H1 (cell line): ENCODE results near the gene CDC42EP4. TPM values are rescaled to one million over a fixed set of nuclear protein-coding genes. Genes with fewer than 3 reads are reported as not detected.

Experiments used
- ATF2 ChIP-seq: IDR thresholded peaks from 2 replicates; pipeline ENCODE4 v1.6.1; 2012; ENCODE audit warnings: low read length, inconsistent platforms
- KDM4A ChIP-seq: IDR thresholded peaks from one replicate; pipeline ENCODE4 v1.7.1; 2012; ENCODE audit warnings: low read depth, mild to moderate bottlenecking, moderate library complexity, low read length, inconsistent platforms; ENCODE audit not compliant: severe bottlenecking
- USF2 ChIP-seq: IDR thresholded peaks from 2 replicates; pipeline ENCODE4 v1.6.1; 2011; ENCODE audit warnings: low read length, improper control_type of control experiment
- polyA plus RNA-seq, 7 experiments: library from polyadenylated mRNA; depleted of rRNA in 3 of 7; stranded (reverse) in 5 of 7; unstranded in 2 of 7; fragments of >200 nt in 5 of 7; fragments of 200-250 nt in 2 of 7; gene quantifications; 1 replicate in 5 of 7; 2 replicates in 1 of 7; 4 replicates in 1 of 7; pipeline versions ENCODE4 v1.2.1 to v1.2.3, GENCODE V29; 2011 to 2013; ENCODE audit warnings: missing spikeins in 2 of 7, mixed read lengths in 2 of 7
- total RNA-seq: library from RNA; stranded (reverse); fragmentation: NEBNext Ultra II Directional; extraction: Animal tissue kit (Norgen Biotek cat#: 25700); gene quantifications from 2 replicates; pipeline ENCODE4 v1.2.1, GENCODE V29; 2021

CDC42EP4 gene
- total and polyA plus RNA-seq, 2 of the 8 experiments (the other 6 are each of a cell fraction or from before 2014, with no cell fraction given): 8.8 to 12.6 TPM

- TF ChIP-seq ATF2 (no peak), KDM4A (no peak), USF2 (no peak)
Measured at GRCh38 chr17:73234736-73235135, 77.1 kb downstream of the CDC42EP4 start (continued).

Other genes with a start within 250 kb of the CDC42EP4 start
- 19.1 and 19.6 TPM in 2 replicates for gene SLC39A11, start 219.3 kb downstream of the CDC42EP4 start, total RNA-seq
- 12.2 and 17.9 TPM in 2 replicates for gene SLC39A11, start 219.3 kb downstream of the CDC42EP4 start, polyA plus RNA-seq (2011; rRNA removed)
- gene SSTR2, start 147.0 kb downstream of the CDC42EP4 start, total RNA-seq: 2.1 TPM in 2 replicates
- 1.7 and 3.9 TPM in 2 replicates for gene SSTR2, start 147.0 kb downstream of the CDC42EP4 start, polyA plus RNA-seq (2011; rRNA removed)
- gene COG1, start 118.9 kb downstream of the CDC42EP4 start, total RNA-seq: 18.7 and 19.5 TPM in 2 replicates
- gene COG1, start 118.9 kb downstream of the CDC42EP4 start, polyA plus RNA-seq (2011; rRNA removed): 11.0 and 13.7 TPM in 2 replicates
- gene CPSF4L, start 50.1 kb downstream of the CDC42EP4 start, total RNA-seq: not detected in 2 replicates
- 0.28 TPM in 1 of 2 replicates, not detected in the other for gene CPSF4L, start 50.1 kb downstream of the CDC42EP4 start, polyA plus RNA-seq (2011; rRNA removed)